ENCODE measurements around the gene P3H3. TPM values are rescaled to one million over a fixed set of nuclear protein-coding genes. Genes with fewer than 3 reads are reported as not detected.

Gene P3H3
- total and polyA plus RNA-seq, 2 experiments from 2014 or later: 16.4 to 38.2 TPM

- no peaks in the 10 kb centered on the region; the same call in 2 of the 3 replicates for H3K9me3 Mint-ChIP-seq
- H3K36me3 ChIP-seq (ENCODE audit: insufficient read depth): peaks cover 21% of the 10 kb centered on the region
- peaks cover 11% of the 10 kb centered on the region for H3K4me1 Mint-ChIP-seq
- no peak for TF ChIP-seq ZNF114 (CRISPR knock-in tag; IDR thresholded peaks at IDR 0.05)
- no peak for TF ChIP-seq STAT1 (IDR thresholded peaks at IDR 0.05; ENCODE audit: unreplicated experiment)
- no peak for TF ChIP-seq EZH2phosphoT487 (IDR thresholded peaks at IDR 0.05; ENCODE audit: unreplicated experiment)
- no peak for TF ChIP-seq ZNF462 (CRISPR knock-in tag; IDR thresholded peaks at IDR 0.05)
- TF ChIP-seq ETS1 (IDR thresholded peaks at IDR 0.05): no peak
- no peak for TF ChIP-seq CTCF (conservative IDR thresholded peaks at IDR 0.05; ENCODE audit: low read depth in 2 of 2)
- TF ChIP-seq CREB1 (CRISPR knock-in tag; IDR thresholded peaks at IDR 0.05; ENCODE audit: low read depth): no peak
- no peak for TF ChIP-seq NANOG (IDR thresholded peaks at IDR 0.05; ENCODE audit: borderline replicate concordance)
- no peak for TF ChIP-seq JUNB (IDR thresholded peaks at IDR 0.05; ENCODE audit: unreplicated experiment)
- no peak for TF ChIP-seq REST (IDR thresholded peaks at IDR 0.05; ENCODE audit: unreplicated experiment)
- TF ChIP-seq EZH2 (IDR thresholded peaks at IDR 0.05; ENCODE audit: low read depth, unreplicated experiment): no peak
- no peak for TF ChIP-seq ZNF331 (CRISPR knock-in tag; IDR thresholded peaks at IDR 0.05; ENCODE audit: low read depth)
- no peaks in the 10 kb centered on the region for H3K9me2 ChIP-seq (ENCODE audit: insufficient read depth)
- H3K27me3 ChIP-seq (ENCODE audit: insufficient read depth): no peaks in the 10 kb centered on the region
- H3K4me3 ChIP-seq: no peak overlapping the region
- H3K4me3 Mint-ChIP-seq: no peak overlapping the region
- H3K79me2 ChIP-seq (replicated peaks; ENCODE audit: insufficient read depth): no peaks in the 10 kb centered on the region
- H3F3A ChIP-seq (replicated peaks; ENCODE audit: low read depth): peaks cover 9% of the 10 kb centered on the region
- DNase-seq (ENCODE audit: low spot score): no peak
- H3K4me2 ChIP-seq: no peak overlapping the region
- H3K27ac Mint-ChIP-seq: no peak overlapping the region
- H4K20me1 ChIP-seq (replicated peaks; ENCODE audit: insufficient read depth): 0 out of 2 replicates have a peak, but pooled peaks cover 1% of the 10 kb centered on the region
- peaks cover 85% of the 10 kb centered on the region for H3K36me3 Mint-ChIP-seq (ENCODE audit: low read depth)
- H3K27me3 Mint-ChIP-seq (ENCODE audit: insufficient read depth, low read depth, poor library complexity): peaks cover 15% of the 10 kb centered on the region
- H3K27ac ChIP-seq (ENCODE audit: low read depth): no peak overlapping the region
- no peak for ATAC-seq
- no peak overlapping the region for H2AFZ ChIP-seq
- H3K4me1 ChIP-seq (ENCODE audit: insufficient read depth): peaks cover 11% of the 10 kb centered on the region
Observed at GRCh38 chr12:6861391-6861790, 33.2 kb downstream of the P3H3 start.
